ENCODE data around the gene SYNE3. TPM values are rescaled to one million over a fixed set of nuclear protein-coding genes. Genes with fewer than 3 reads are reported as not detected.

SYNE3 gene
- total RNA-seq, 4 donors from 2014 or later: 13.8 to 26.2 (median 15.2) TPM

DNA sequence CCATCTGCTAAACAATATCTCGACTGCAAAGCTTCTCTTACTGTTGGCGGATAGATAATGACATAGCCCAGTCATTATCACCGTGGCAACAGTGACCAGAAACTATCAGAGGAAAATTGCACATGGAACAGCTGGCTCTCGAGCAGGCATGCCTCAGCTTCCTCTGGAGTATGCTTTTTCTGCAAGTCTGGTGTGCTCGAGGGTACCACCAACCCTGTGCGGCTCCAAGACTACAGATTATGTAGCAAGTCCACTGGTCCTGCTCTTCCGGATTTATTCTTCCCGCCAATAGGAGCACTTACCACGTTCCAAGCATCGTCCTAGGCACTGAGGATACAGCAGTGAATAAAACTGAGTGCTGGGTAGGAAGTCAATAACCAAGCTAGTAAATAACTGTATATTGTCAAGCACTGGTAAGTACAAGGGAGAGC, 17.0 kb upstream of the SYNE3 start:
- DNase-seq (ENCODE audit: low spot score in 2 of 2): no peak
- intact Hi-C loops (cut with DNase I; ENCODE audit: low total_unique reads): no loop called here
- WGBS, 2 donors: 2% methylated on average over 10 of the region's 10 CpGs
- peak overlapping the region; percentile 90 for H3K4me3 ChIP-seq (ENCODE audit: low read depth, poor library complexity, severe bottlenecking)
- TF ChIP-seq POLR2A (IDR thresholded peaks at IDR 0.05): no peak
- no peak for TF ChIP-seq CTCF (IDR thresholded peaks at IDR 0.05)

DNA sequence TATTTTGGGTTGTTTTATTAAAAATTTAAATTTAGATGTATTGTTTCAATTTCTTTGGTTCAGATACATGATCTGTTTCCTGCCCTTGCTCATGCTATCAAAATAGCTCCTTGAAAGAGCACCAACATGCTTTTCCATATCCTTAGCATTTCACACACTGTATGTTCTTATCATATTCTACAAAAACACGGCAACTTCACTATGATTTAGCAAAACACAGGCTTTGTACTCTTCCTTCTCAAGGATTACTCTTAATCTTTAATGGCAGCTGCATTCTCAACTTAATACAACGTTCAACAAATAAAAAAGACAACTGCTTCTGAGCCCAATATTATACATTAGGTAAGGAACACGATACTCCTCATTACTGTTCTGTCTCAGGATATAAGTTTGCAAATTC, 15.5 kb upstream of the SYNE3 start:
- H3K4me3 ChIP-seq (ENCODE audit: low read depth, poor library complexity, severe bottlenecking): no peak overlapping the region
- DNase-seq (ENCODE audit: low spot score in 2 of 2): no peak
- 52 to 59% methylated on average over 3 of the region's 3 CpGs for WGBS, 2 donors
- TF ChIP-seq CTCF (IDR thresholded peaks at IDR 0.05): no peak
- no peak for TF ChIP-seq POLR2A (IDR thresholded peaks at IDR 0.05)
- intact Hi-C loops (cut with DNase I; ENCODE audit: low total_unique reads): no loop called here

DNA sequence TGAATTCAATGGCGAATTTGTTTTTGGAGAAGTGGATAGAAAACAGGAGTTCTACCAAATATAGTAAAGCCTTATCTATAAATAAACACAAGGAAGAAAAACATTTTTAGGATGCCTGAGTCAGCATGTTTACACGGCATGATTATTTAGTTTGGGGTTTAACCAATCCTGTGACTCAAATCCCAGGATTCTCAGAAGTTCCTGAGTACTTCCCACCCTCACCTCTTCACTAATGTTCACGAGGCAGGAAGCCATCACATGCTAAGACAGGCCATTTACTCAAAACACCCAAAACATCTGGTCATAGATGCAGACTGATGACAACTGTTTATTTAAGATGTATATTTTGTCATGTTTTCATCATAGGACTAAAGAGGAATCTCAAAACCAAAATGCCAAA, 15.0 kb upstream of the SYNE3 start:
- DNase-seq (ENCODE audit: low spot score in 2 of 2): no peak
- H3K4me3 ChIP-seq (ENCODE audit: low read depth, poor library complexity, severe bottlenecking): no peak overlapping the region
- 34 to 37% methylated on average over 3 of the region's 3 CpGs for WGBS, 2 donors
- TF ChIP-seq POLR2A (IDR thresholded peaks at IDR 0.05) (no peak), CTCF (IDR thresholded peaks at IDR 0.05) (no peak)
- intact Hi-C loops (cut with DNase I; ENCODE audit: low total_unique reads): no loop called here

- 69 to 76% methylated on average over 13 of the region's 13 CpGs for WGBS, 2 donors
- TF ChIP-seq CTCF (IDR thresholded peaks at IDR 0.05) (no peak), POLR2A (IDR thresholded peaks at IDR 0.05) (no peak)
Observed at GRCh38 chr14:95530473-95531276, 14.2 kb upstream of the SYNE3 start.

GRCh38 chr14:95529216-95529615, 12.8 kb upstream of the SYNE3 start:
- WGBS, 2 donors: 83 to 87% methylated on average over 7 of the region's 7 CpGs
- intact Hi-C loops (cut with DNase I; ENCODE audit: low total_unique reads): loop anchor here (5.0 kb wide), 1 partner anchor 87 kb away; no protein-coding TSS in a partner anchor
- no peak for TF ChIP-seq POLR2A (IDR thresholded peaks at IDR 0.05)
- no peak for TF ChIP-seq CTCF (IDR thresholded peaks at IDR 0.05)
- DNase-seq (ENCODE audit: low spot score in 2 of 2): peak in 1 of 2 donors; percentile 65
- no peak overlapping the region for H3K4me3 ChIP-seq (ENCODE audit: low read depth, poor library complexity, severe bottlenecking)

More at GRCh38 chr14:95530473-95531276, 14.2 kb upstream of the SYNE3 start:
- intact Hi-C loops (cut with DNase I; ENCODE audit: low total_unique reads): no loop called here
- peak in 1 of 2 donors; percentile 63 for DNase-seq (ENCODE audit: low spot score in 2 of 2)
- no peak overlapping the region for H3K4me3 ChIP-seq (ENCODE audit: low read depth, poor library complexity, severe bottlenecking)
